ENCODE data around the gene LPP.

LPP gene

GRCh38 chr3:188299068-188299467 lies 145.1 kb downstream of the LPP start:
- peak in 1 of 2 donors; percentile 8 for DNase-seq (ENCODE audit: low read depth in 2 of 2)

- DNase-seq (ENCODE audit: low read depth in 2 of 2) = no peak
Measured at GRCh38 chr3:188299708-188300107, 145.8 kb downstream of the LPP start.

GRCh38 chr3:188301147-188301546 lies 147.2 kb downstream of the LPP start:
- no peak for DNase-seq (ENCODE audit: low read depth in 2 of 2)

GRCh38 chr3:188303286-188303799 lies 149.4 kb downstream of the LPP start:
- no peak for DNase-seq (ENCODE audit: low read depth in 2 of 2)

- no peak for DNase-seq (ENCODE audit: low read depth in 2 of 2)
Measured at GRCh38 chr3:188303823-188304222, 149.9 kb downstream of the LPP start.

GRCh38 chr3:188304501-188304900 lies 150.5 kb downstream of the LPP start:
- DNase-seq (ENCODE audit: low read depth in 2 of 2) = no peak

GRCh38 chr3:188305220-188305619 lies 151.3 kb downstream of the LPP start:
- no peak for DNase-seq (ENCODE audit: low read depth in 2 of 2)

GRCh38 chr3:188306435-188307005 lies 152.6 kb downstream of the LPP start:
- DNase-seq (ENCODE audit: low read depth in 2 of 2) = no peak

GRCh38 chr3:188309437-188310269 lies 155.7 kb downstream of the LPP start:
- no peak for DNase-seq (ENCODE audit: low read depth in 2 of 2)

- no peak for DNase-seq (ENCODE audit: low read depth in 2 of 2)
Measured at GRCh38 chr3:188310270-188310710, 156.3 kb downstream of the LPP start.

GRCh38 chr3:188315553-188315952 lies 161.6 kb downstream of the LPP start:
- no peak for DNase-seq (ENCODE audit: low read depth in 2 of 2)

- no peak for DNase-seq (ENCODE audit: low read depth in 2 of 2)
Measured at GRCh38 chr3:188316021-188316722, 162.2 kb downstream of the LPP start.

- DNase-seq (ENCODE audit: low read depth in 2 of 2) = no peak
Measured at GRCh38 chr3:188316723-188317070, 162.7 kb downstream of the LPP start.

- DNase-seq (ENCODE audit: low read depth in 2 of 2) = no peak
Measured at GRCh38 chr3:188319569-188319968, 165.6 kb downstream of the LPP start.

GRCh38 chr3:188320757-188321156 lies 166.8 kb downstream of the LPP start:
- DNase-seq (ENCODE audit: low read depth in 2 of 2) = no peak

GRCh38 chr3:188321258-188321657 lies 167.3 kb downstream of the LPP start:
- no peak for DNase-seq (ENCODE audit: low read depth in 2 of 2)

- DNase-seq (ENCODE audit: low read depth in 2 of 2) = no peak
Measured at GRCh38 chr3:188322135-188322887, 168.4 kb downstream of the LPP start.

GRCh38 chr3:188323067-188323842 lies 169.3 kb downstream of the LPP start:
- peak in 1 of 2 donors; percentile 44 for DNase-seq (ENCODE audit: low read depth in 2 of 2)

- DNase-seq (ENCODE audit: low read depth in 2 of 2) = no peak
Measured at GRCh38 chr3:188326111-188326510, 172.2 kb downstream of the LPP start.

- DNase-seq (ENCODE audit: low read depth in 2 of 2) = no peak
Measured at GRCh38 chr3:188326968-188327367, 173.0 kb downstream of the LPP start.

- no peak for DNase-seq (ENCODE audit: low read depth in 2 of 2)
Measured at GRCh38 chr3:188327433-188327832, 173.5 kb downstream of the LPP start.

All from stimulated activated CD4-positive, alpha-beta T cell treated with anti-CD3 and anti-CD28 coated beads, Interleukin-1b, Interleukin-23, amount 100 ng/mL, for 4 hours (primary cell).